Liver (tissue), 9 donors: ENCODE measurements around the gene BRAF. TPM values are rescaled to one million over a fixed set of nuclear protein-coding genes. Genes with fewer than 3 reads are reported as not detected.

Source experiments
- DNase-seq: peaks from one replicate; pipeline ENCODE4 v3.0.0-alpha.2; 2017; ENCODE audit warnings: low spot score
- H3K27ac ChIP-seq, 2 donors: one replicate each; pipeline ENCODE4 v1.7.0; 2013; ENCODE audit warnings: inconsistent platforms in 2 of 2, low read length in 2 of 2, control low read depth in 1 of 2, low read depth in 1 of 2, mild to moderate bottlenecking in 1 of 2
- H3K27me3 ChIP-seq, 4 donors: one replicate each; pipeline versions ENCODE4 v1.6.1 to v1.7.0; 2013; ENCODE audit warnings: low read length in 3 of 4, inconsistent platforms in 1 of 4, mild to moderate bottlenecking in 1 of 4, moderate library complexity in 1 of 4; ENCODE audit not compliant: control insufficient read depth in 4 of 4, insufficient read depth in 4 of 4
- H3K36me3 ChIP-seq, 4 donors: one replicate each; pipeline versions ENCODE4 v1.6.1 to v1.7.0; 2013; ENCODE audit warnings: low read length in 3 of 4, mild to moderate bottlenecking in 3 of 4, low read depth in 1 of 4, moderate library complexity in 1 of 4; ENCODE audit not compliant: control insufficient read depth in 4 of 4, insufficient read depth in 3 of 4
- H3K4me1 ChIP-seq, 4 donors: one replicate each; pipeline versions ENCODE4 v1.6.1 to v1.7.0; 2013; ENCODE audit warnings: low read length in 3 of 4, mild to moderate bottlenecking in 3 of 4, moderate library complexity in 1 of 4; ENCODE audit not compliant: control insufficient read depth in 4 of 4, insufficient read depth in 4 of 4
- H3K4me3 ChIP-seq, 3 donors: one replicate each; pipeline versions ENCODE4 v1.6.1 to v1.7.0; 2013; ENCODE audit warnings: low read length in 3 of 3, control low read depth in 1 of 3, low read depth in 1 of 3, mild to moderate bottlenecking in 1 of 3
- H3K9ac ChIP-seq, 2 donors: one replicate each; pipeline ENCODE4 v1.7.0; 2013; ENCODE audit warnings: low read length in 2 of 2, mild to moderate bottlenecking in 2 of 2, moderate library complexity in 2 of 2, control low read depth in 1 of 2, low read depth in 1 of 2
- H3K9me3 ChIP-seq, 4 donors: one replicate each; pipeline versions ENCODE4 v1.6.1 to v1.7.0; 2013; ENCODE audit warnings: low read length in 3 of 4; ENCODE audit not compliant: control insufficient read depth in 4 of 4
- ATF3 ChIP-seq: IDR thresholded peaks from 2 replicates; pipeline ENCODE4 v1.6.1; 2016; ENCODE audit warnings: antibody characterized with exemption
- EGR1 ChIP-seq, 2 donors: IDR thresholded peaks; 2 replicates each; pipeline ENCODE4 v1.6.1; 2016 to 2018; ENCODE audit warnings: antibody characterized with exemption in 2 of 2, low read depth in 2 of 2
- FOXA1 ChIP-seq: IDR thresholded peaks from 2 replicates; pipeline ENCODE4 v1.6.1; 2016; ENCODE audit warnings: antibody characterized with exemption
- FOXA2 ChIP-seq: IDR thresholded peaks from 2 replicates; pipeline ENCODE4 v1.6.1; 2016; ENCODE audit warnings: antibody characterized with exemption
- GABPA ChIP-seq, 2 donors: IDR thresholded peaks in 1 of 2; conservative IDR thresholded peaks in 1 of 2; 2 replicates each; pipeline ENCODE4 v1.6.1; 2016; ENCODE audit warnings: antibody characterized with exemption in 2 of 2, mild to moderate bottlenecking in 1 of 2, moderate library complexity in 1 of 2
- HNF4A ChIP-seq, 2 donors: conservative IDR thresholded peaks; 2 replicates each; pipeline ENCODE4 v1.6.1; 2016; ENCODE audit warnings: antibody characterized with exemption in 2 of 2, mild to moderate bottlenecking in 2 of 2
- HNF4G ChIP-seq: IDR thresholded peaks from 2 replicates; pipeline ENCODE4 v1.6.1; 2016; ENCODE audit warnings: antibody characterized with exemption
- JUND ChIP-seq, 2 donors: IDR thresholded peaks; 2 replicates each; pipeline ENCODE4 v1.6.1; 2016; ENCODE audit warnings: antibody characterized with exemption in 2 of 2
- NR2F2 ChIP-seq: IDR thresholded peaks from 2 replicates; pipeline ENCODE4 v1.6.1; 2016; ENCODE audit warnings: antibody characterized with exemption
- RAD21 ChIP-seq, 2 donors: IDR thresholded peaks; 2 replicates each; pipeline ENCODE4 v1.6.1; 2016; ENCODE audit warnings: antibody characterized with exemption in 2 of 2, mild to moderate bottlenecking in 2 of 2
- REST ChIP-seq: IDR thresholded peaks from 2 replicates; pipeline ENCODE4 v1.6.1; 2016; ENCODE audit warnings: antibody characterized with exemption, mild to moderate bottlenecking
- RXRA ChIP-seq, 2 donors: IDR thresholded peaks; 2 replicates each; pipeline ENCODE4 v1.6.1; 2017 to 2018; ENCODE audit warnings: antibody characterized with exemption in 2 of 2, mild to moderate bottlenecking in 1 of 2
- SP1 ChIP-seq: IDR thresholded peaks from 2 replicates; pipeline ENCODE4 v1.6.1; 2018; ENCODE audit warnings: antibody characterized with exemption, mild to moderate bottlenecking
- TAF1 ChIP-seq: conservative IDR thresholded peaks from 2 replicates; pipeline ENCODE4 v1.6.1; 2016; ENCODE audit warnings: antibody characterized with exemption, mild to moderate bottlenecking
- YY1 ChIP-seq: IDR thresholded peaks from 2 replicates; pipeline ENCODE4 v1.6.1; 2016; ENCODE audit warnings: antibody characterized with exemption, mild to moderate bottlenecking
- WGBS: extraction: QIAGEN DNeasy Blood & Tissue Kit; methylation state at CpG from one replicate; pipeline ENCODE4 v1.1.7; 2013; 5-methylcytosine and 5-hydroxymethylcytosine counted together
- polyA plus RNA-seq, 2 donors: library from polyadenylated mRNA; stranded (reverse) in 1 of 2; unstranded in 1 of 2; fragments of 200-250 nt in 1 of 2; fragments of >200 nt in 1 of 2; fragmentation: Nextera tagmentation in 1 of 2; extraction: Ambion mirVana in 1 of 2; gene quantifications; one replicate each; pipeline versions ENCODE4 v1.2.1 to v1.2.3, GENCODE V29; 2013 to 2015
- total RNA-seq, 2 donors: library from RNA; depleted of rRNA; stranded (reverse); fragments of >200 nt; gene quantifications; one replicate each; pipeline ENCODE4 v1.2.3, GENCODE V29; 2014
- TF ChIP-seq, protein P1 (sequence below): fragments of 150-350 bp; IDR thresholded peaks from 2 replicates; pipeline ENCODE4 v1.5.1; 2017; ENCODE audit warnings: improper control_type of control experiment, low read depth, low read length; ENCODE audit not compliant: missing input control
- TF ChIP-seq, protein P2 (sequence below): IDR thresholded peaks from 2 replicates; pipeline ENCODE4 v1.6.1; 2016; ENCODE audit warnings: antibody characterized with exemption
- donor health status: healthy.
- donor health status: healthy.
- donor health status: healthy.
- donor health status: healthy.
- donor health status: healthy.

Gene BRAF
- total and polyA plus RNA-seq, 4 donors: 2.6 to 21.9 (median 14.0) TPM

GRCh38 chr7:140723574-140723973, 201.2 kb downstream of the BRAF start:
- TF ChIP-seq RAD21 (IDR thresholded peaks at IDR 0.05): no peak
- TF ChIP-seq REST: no peak
- WGBS: 90% methylated on average over 3 of the region's 3 CpGs
- no peaks in the 10 kb centered on the region for H3K9me3 ChIP-seq
- H3K4me1 ChIP-seq: peaks cover 1 to 13% (median 10%) of the 10 kb centered on the region in 4 donors
- no peak overlapping the region for H3K27ac ChIP-seq
- H3K36me3 ChIP-seq: peaks cover 0 to 1% (median 0%) of the 10 kb centered on the region in 4 donors
- H3K9ac ChIP-seq: no peak overlapping the region
- no peak overlapping the region for H3K4me3 ChIP-seq
- no peaks in the 10 kb centered on the region for H3K27me3 ChIP-seq
- no peak for DNase-seq

DNA sequence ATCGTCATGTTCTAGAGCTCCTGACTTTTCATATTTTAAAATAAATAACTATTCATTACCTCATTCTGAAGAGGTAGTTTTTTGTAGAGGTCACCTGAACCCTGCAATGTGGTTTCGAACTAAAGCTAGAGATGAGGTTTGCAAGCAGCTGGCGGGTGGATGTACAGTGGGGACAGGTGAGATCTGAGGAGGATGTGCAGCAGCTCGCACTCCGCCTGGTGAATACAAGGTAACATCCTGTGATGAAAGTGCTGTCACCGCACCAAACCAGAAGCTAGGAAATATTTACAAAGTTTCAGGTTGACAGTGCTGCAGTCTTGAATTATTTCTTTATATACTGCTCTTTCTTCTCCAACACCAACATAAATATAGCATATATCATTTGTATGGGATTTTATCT, 201.7 kb downstream of the BRAF start:
- H3K27ac ChIP-seq: no peak overlapping the region
- H3K4me3 ChIP-seq: no peak overlapping the region
- H3K36me3 ChIP-seq: peaks cover 0 to 1% (median 0%) of the 10 kb centered on the region in 4 donors
- H3K27me3 ChIP-seq: no peaks in the 10 kb centered on the region
- TF ChIP-seq SP1: no peak
- no peak for TF ChIP-seq ATF3
- TF ChIP-seq RAD21 (IDR thresholded peaks at IDR 0.05): no peak
- TF ChIP-seq, protein P1, sequence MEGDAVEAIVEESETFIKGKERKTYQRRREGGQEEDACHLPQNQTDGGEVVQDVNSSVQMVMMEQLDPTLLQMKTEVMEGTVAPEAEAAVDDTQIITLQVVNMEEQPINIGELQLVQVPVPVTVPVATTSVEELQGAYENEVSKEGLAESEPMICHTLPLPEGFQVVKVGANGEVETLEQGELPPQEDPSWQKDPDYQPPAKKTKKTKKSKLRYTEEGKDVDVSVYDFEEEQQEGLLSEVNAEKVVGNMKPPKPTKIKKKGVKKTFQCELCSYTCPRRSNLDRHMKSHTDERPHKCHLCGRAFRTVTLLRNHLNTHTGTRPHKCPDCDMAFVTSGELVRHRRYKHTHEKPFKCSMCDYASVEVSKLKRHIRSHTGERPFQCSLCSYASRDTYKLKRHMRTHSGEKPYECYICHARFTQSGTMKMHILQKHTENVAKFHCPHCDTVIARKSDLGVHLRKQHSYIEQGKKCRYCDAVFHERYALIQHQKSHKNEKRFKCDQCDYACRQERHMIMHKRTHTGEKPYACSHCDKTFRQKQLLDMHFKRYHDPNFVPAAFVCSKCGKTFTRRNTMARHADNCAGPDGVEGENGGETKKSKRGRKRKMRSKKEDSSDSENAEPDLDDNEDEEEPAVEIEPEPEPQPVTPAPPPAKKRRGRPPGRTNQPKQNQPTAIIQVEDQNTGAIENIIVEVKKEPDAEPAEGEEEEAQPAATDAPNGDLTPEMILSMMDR: no peak
- no peak for TF ChIP-seq TAF1
- TF ChIP-seq RXRA (IDR thresholded peaks at IDR 0.05): no peak
- no peak for TF ChIP-seq NR2F2
- no peak for TF ChIP-seq EGR1 (IDR thresholded peaks at IDR 0.05; ENCODE audit: low read depth in 2 of 2)
- no peak for TF ChIP-seq GABPA (IDR thresholded peaks at IDR 0.05 in 1 of 2, conservative IDR thresholded peaks at IDR 0.05 in 1 of 2)
- no peak for TF ChIP-seq FOXA2
- no peak for DNase-seq
- H3K9me3 ChIP-seq: no peaks in the 10 kb centered on the region
- 90% methylated on average over 6 of the region's 6 CpGs for WGBS
- peaks cover 1 to 13% (median 10%) of the 10 kb centered on the region in 4 donors for H3K4me1 ChIP-seq
- no peak overlapping the region for H3K9ac ChIP-seq

DNA sequence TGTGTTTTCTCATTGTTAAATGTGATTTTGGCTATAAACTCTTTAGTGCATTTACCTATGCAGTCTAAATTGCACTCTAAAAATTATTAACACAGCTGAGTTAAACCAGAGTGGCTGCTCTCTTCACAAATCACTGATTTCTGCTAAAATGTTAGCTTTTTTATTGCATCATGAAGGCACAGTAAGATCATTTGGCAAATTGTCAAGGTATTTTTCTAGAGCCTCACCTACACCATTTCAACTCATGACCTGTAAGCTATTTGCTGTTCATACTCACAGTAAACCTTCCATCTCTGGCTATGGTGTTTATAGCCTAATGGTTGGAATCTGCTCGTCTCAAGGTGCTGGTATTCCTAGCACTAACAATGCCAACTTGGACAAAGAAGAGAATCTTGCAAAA, 202.5 kb downstream of the BRAF start:
- peaks cover 0 to 1% (median 0%) of the 10 kb centered on the region in 4 donors for H3K36me3 ChIP-seq
- TF ChIP-seq YY1 (peak; percentile 50), SP1 (peak; percentile 20), HNF4G (no peak), ATF3 (peak; percentile 76), HNF4A (conservative IDR thresholded peaks at IDR 0.05) (peak; percentile 28 to 33), RXRA (IDR thresholded peaks at IDR 0.05) (peak; percentile 34 to 44), RAD21 (IDR thresholded peaks at IDR 0.05) (peak; percentile 4 to 11), JUND (IDR thresholded peaks at IDR 0.05) (peak; percentile 9 to 20), FOXA1 (no peak)
- TF ChIP-seq, protein P2, sequence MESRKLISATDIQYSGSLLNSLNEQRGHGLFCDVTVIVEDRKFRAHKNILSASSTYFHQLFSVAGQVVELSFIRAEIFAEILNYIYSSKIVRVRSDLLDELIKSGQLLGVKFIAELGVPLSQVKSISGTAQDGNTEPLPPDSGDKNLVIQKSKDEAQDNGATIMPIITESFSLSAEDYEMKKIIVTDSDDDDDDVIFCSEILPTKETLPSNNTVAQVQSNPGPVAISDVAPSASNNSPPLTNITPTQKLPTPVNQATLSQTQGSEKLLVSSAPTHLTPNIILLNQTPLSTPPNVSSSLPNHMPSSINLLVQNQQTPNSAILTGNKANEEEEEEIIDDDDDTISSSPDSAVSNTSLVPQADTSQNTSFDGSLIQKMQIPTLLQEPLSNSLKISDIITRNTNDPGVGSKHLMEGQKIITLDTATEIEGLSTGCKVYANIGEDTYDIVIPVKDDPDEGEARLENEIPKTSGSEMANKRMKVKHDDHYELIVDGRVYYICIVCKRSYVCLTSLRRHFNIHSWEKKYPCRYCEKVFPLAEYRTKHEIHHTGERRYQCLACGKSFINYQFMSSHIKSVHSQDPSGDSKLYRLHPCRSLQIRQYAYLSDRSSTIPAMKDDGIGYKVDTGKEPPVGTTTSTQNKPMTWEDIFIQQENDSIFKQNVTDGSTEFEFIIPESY: no peak
- WGBS: 54% methylated on average over 1 of the region's 1 CpG
- H3K9me3 ChIP-seq: no peaks in the 10 kb centered on the region
- DNase-seq: no peak
- no peaks in the 10 kb centered on the region for H3K27me3 ChIP-seq
- peaks cover 1 to 13% (median 10%) of the 10 kb centered on the region in 4 donors for H3K4me1 ChIP-seq
- H3K9ac ChIP-seq: no peak overlapping the region
- H3K4me3 ChIP-seq: no peak overlapping the region
- no peak overlapping the region for H3K27ac ChIP-seq
